Activated B cell treated with CpG ODN at 0.5 μM for 24 hours (primary cell): ENCODE data around the gene CLGN. TPM values are rescaled to one million over a fixed set of nuclear protein-coding genes. Genes with fewer than 3 reads are reported as not detected.
A peak's percentile ranks its signal among the peaks of the same experiment; 100 is the strongest.
"Not testable (repeated sequence)": the region's sequence is repeated elsewhere in the genome, so short reads cannot be mapped to it uniquely, and the experiment has no call there.

Source experiments
- ATAC-seq: fragments of 200-7000 bp; cut with Tn5 transposase; one replicate; pipeline ENCODE4 v1.10.0; 2021; ENCODE audit warnings: low read depth, mild to moderate bottlenecking, moderate library complexity
- CTCF ChIA-PET: fragments of 350-600 bp; sonication (Branson Sonifier 250); formaldehyde crosslinking; loops from one replicate; lab custom pipeline; 2021; ENCODE audit warnings: antibody characterized with exemption; lab: Charles Lee
- POLR2A ChIA-PET: fragments of 350-600 bp; sonication (Branson Sonifier 250); formaldehyde crosslinking; loops from one replicate; lab custom pipeline; 2021; ENCODE audit warnings: antibody characterized with exemption; lab: Charles Lee
- DNase-seq: peaks from one replicate; pipeline ENCODE4 v3.0.0; 2022
- H3K27ac Mint-ChIP-seq: one replicate; pipeline ENCODE4 v1.8.0; 2020; ENCODE audit warnings: mixed read lengths
- H3K27me3 Mint-ChIP-seq: one replicate; pipeline ENCODE4 v1.8.0; 2021; ENCODE audit warnings: mixed read lengths
- H3K36me3 Mint-ChIP-seq: one replicate; pipeline ENCODE4 v1.8.0; 2021; ENCODE audit warnings: low read depth, mixed read lengths
- H3K4me1 Mint-ChIP-seq: one replicate; pipeline ENCODE4 v1.8.0; 2021; ENCODE audit warnings: mixed read lengths
- H3K4me3 Mint-ChIP-seq: one replicate; pipeline ENCODE4 v1.8.0; 2020; ENCODE audit warnings: mild to moderate bottlenecking, mixed read lengths
- H3K9me3 Mint-ChIP-seq: one replicate; pipeline ENCODE4 v1.8.0; 2020; ENCODE audit warnings: mixed read lengths
- CTCF ChIP-seq: fragments of 200-600 bp; IDR thresholded peaks from one replicate; pipeline ENCODE4 v1.8.0; 2022; ENCODE audit warnings: antibody characterized with exemption, mild to moderate bottlenecking
- intact Hi-C: fragments of 100-400 bp; cut with micrococcal nuclease; formaldehyde crosslinking; loops from one replicate; pipeline ENCODE4 v1.15.1; 2024
- total RNA-seq: library from RNA; stranded (reverse); gene quantifications from 2 replicates; pipeline ENCODE4 v1.2.3, GENCODE V29; 2022

CLGN gene
- total RNA-seq, 1 donor from 2014 or later = not detected

- POLR2A ChIA-PET = no interaction called here
- Mint-ChIP-seq H3K4me3 (no peak overlapping the region), H3K27me3 (peaks cover 8% of the 10 kb centered on the region), H3K4me1 (no peaks in the 10 kb centered on the region), H3K36me3 (no peaks in the 10 kb centered on the region), H3K9me3 (peaks cover 5% of the 10 kb centered on the region), H3K27ac (no peak overlapping the region)
- DNase-seq = no peak
- CTCF ChIA-PET = no interaction called here
- no peak for TF ChIP-seq CTCF
- intact Hi-C loops = no loop called here
- ATAC-seq = no peak
Measured at GRCh38 chr4:140439644-140440142, 12.2 kb upstream of the CLGN start.

GRCh38 chr4:140427919-140428471, 547 bp upstream of the CLGN start:
- intact Hi-C loops = loop anchor here (2.0 to 5.0 kb wide), 4 partner anchors 67 to 424 kb away; partner anchors contain the start of gene ELMOD2
- H3K27me3 Mint-ChIP-seq = peaks cover 47% of the 10 kb centered on the region
- POLR2A ChIA-PET = no interaction called here

GRCh38 chr4:140426610-140427105, 790 bp downstream of the CLGN start:
- ChIA-PET POLR2A (no interaction called here), CTCF (interaction anchor here (1.3 to 1.7 kb wide), 2 partner anchors 66 to 424 kb away, joined by 6 to 9 read pairs; no protein-coding TSS in a partner anchor)
- Mint-ChIP-seq H3K27me3 (peaks cover 45% of the 10 kb centered on the region), H3K36me3 (no peaks in the 10 kb centered on the region), H3K4me1 (peaks cover 12% of the 10 kb centered on the region), H3K9me3 (no peaks in the 10 kb centered on the region), H3K27ac (no peak overlapping the region), H3K4me3 (peak overlapping the region; percentile 85)
- DNase-seq (no peak), ATAC-seq (peak; percentile 11)
- TF ChIP-seq CTCF = no peak
- intact Hi-C loops = loop anchor here (2.0 to 5.0 kb wide), 4 partner anchors 66 to 426 kb away; partner anchors contain the start of gene ELMOD2

More at GRCh38 chr4:140427919-140428471, 547 bp upstream of the CLGN start:
- no peak for DNase-seq
- H3K27ac Mint-ChIP-seq = no peak overlapping the region
- ATAC-seq = no peak
- peaks cover 12% of the 10 kb centered on the region for H3K4me1 Mint-ChIP-seq
- CTCF ChIA-PET = interaction anchor here (1.3 kb wide), 1 partner anchor 55 kb away, joined by 3 read pairs; the partner anchor contains the start of gene SCOC
- no peak for TF ChIP-seq CTCF
- H3K36me3 Mint-ChIP-seq = no peaks in the 10 kb centered on the region
- peak overlapping the region; percentile 85 for H3K4me3 Mint-ChIP-seq
- no peaks in the 10 kb centered on the region for H3K9me3 Mint-ChIP-seq

GRCh38 chr4:140423106-140423505, 4.3 kb downstream of the CLGN start:
- ChIA-PET CTCF (no interaction called here), POLR2A (no interaction called here)
- Mint-ChIP-seq H3K4me1 (peaks cover 12% of the 10 kb centered on the region), H3K36me3 (no peaks in the 10 kb centered on the region), H3K9me3 (no peaks in the 10 kb centered on the region), H3K4me3 (no peak overlapping the region), H3K27ac (no peak overlapping the region), H3K27me3 (peaks cover 37% of the 10 kb centered on the region)
- no peak for TF ChIP-seq CTCF
- intact Hi-C loops = no loop called here
- DNase-seq (no peak), ATAC-seq (no peak)

GRCh38 chr4:140413130-140413969, 14.1 kb downstream of the CLGN start:
- DNase-seq, CTCF ChIA-PET, intact Hi-C loops, H3K9me3 Mint-ChIP-seq, H3K4me3 Mint-ChIP-seq, H3K36me3 Mint-ChIP-seq, POLR2A ChIA-PET, ATAC-seq, H3K27ac Mint-ChIP-seq, H3K4me1 Mint-ChIP-seq, H3K27me3 Mint-ChIP-seq: not testable (repeated sequence)
